ENCODE data around the gene MEGF10. TPM values are rescaled to one million over a fixed set of nuclear protein-coding genes. Genes with fewer than 3 reads are reported as not detected.
"Not testable (repeated sequence)": the region's sequence is repeated elsewhere in the genome, so short reads cannot be mapped to it uniquely, and the experiment has no call there.

The MEGF10 gene
- total RNA-seq, 2 donors from 2014 or later, result not detected

DNA sequence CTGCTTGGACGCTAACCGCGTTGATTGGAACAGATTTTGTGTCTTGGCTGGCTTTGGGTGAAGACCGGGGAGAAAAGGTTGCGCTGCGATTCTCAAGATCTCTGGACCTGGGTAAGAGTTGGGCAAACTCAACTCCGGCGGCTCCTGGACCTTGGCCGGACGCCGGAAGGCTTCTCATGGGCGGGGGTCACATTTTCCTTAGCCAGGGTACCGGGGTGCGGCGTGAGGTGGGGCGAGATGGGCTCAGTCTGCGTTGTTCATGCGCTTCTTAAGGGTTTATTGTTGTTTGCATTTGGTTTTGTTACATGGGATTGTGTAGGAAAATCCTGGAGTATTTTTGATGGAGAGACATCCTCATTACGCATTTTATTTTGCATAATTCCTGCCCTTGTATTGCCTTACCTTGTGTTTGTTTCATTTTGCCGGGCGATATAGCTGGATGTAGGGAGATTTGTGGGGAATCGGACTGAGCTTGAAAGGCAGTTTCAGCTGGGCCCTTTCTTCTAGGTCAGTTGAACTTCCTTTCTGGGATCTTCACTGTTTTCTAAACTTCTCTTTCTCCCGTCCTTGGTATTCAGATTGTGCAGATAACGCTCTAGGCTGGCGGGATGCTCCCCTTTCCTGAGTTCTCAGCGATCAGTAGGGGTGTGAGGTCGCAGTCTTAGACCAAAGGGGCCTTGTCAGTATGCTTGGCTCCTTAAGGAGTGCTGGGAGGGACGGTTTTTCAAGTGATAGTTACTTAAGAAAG, 524 bp downstream of the MEGF10 start:
- Mint-ChIP-seq H3K4me1 (peaks cover 13% of the 10 kb centered on the region), H3K27me3 (peaks cover 76% of the 10 kb centered on the region), H3K27ac (no peak overlapping the region), H3K36me3 (ENCODE audit: low read depth) (peaks cover 6% of the 10 kb centered on the region), H3K4me3 (no peak overlapping the region)
- ATAC-seq (no peak), DNase-seq (no peak)
- H3K9me3 ChIP-seq (ENCODE audit: control insufficient read depth, low read length, poor library complexity, severe bottlenecking), result peaks cover 3% of the 10 kb centered on the region

DNA sequence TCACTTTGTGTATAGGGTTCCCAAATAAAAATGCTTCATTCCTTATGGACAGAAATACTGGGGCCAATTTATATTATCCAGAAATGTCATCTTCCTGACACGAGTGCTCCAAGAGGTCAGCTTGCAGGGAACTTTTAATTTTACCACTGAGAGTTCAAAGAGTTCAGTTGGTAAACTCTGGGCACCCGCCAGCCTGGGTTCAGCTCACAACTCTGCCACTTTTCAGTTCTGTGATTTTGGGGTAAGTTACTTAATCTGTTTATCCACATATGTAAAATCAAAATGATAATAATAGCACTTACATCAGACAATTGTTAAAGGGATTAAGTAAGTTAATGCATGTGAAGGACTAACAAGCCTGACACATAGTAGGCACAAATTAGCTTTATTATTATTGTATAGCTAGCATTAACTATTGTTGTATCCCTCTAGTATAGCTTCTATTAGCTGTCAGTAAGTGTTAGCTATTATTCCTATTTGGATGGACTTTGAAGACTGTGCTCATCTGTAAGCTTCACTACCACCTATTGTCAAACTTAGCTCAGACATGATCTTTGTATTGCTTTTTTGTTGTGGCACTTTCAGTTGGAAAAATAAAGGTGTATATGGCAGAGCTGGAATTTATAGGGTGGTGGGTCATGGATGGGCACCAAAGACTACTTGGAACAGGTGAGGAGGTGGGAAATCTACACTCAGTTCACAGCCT, 1.6 kb downstream of the MEGF10 start:
- Mint-ChIP-seq H3K27me3 (peaks cover 72% of the 10 kb centered on the region), H3K36me3 (ENCODE audit: low read depth) (peaks cover 6% of the 10 kb centered on the region), H3K27ac (no peak overlapping the region), H3K4me1 (peaks cover 13% of the 10 kb centered on the region), H3K4me3 (no peak overlapping the region)
- ATAC-seq (no peak), DNase-seq (no peak)
- H3K9me3 ChIP-seq (ENCODE audit: control insufficient read depth, low read length, poor library complexity, severe bottlenecking), result peaks cover 3% of the 10 kb centered on the region

DNA sequence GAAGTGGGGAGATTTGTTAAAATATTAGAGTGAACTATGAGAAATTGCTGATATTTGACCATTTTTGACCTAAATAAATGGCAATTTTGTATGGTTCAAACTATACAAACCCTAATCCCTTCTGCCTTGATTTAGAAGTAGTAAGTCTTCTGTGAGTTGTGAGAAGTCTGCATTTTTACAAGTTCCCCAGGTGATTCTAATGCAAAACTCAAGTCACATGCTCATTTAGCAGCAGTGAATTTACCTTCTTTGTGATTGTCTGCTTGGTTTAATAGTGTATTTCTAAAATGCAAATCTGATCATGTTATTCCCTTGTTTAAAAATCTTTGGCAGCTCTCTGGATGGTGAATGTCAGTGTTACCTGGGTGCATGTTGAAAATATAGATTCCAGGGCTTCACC, 2.8 kb downstream of the MEGF10 start:
- DNase-seq (no peak), ATAC-seq (no peak)
- Mint-ChIP-seq H3K4me1 (peaks cover 13% of the 10 kb centered on the region), H3K36me3 (ENCODE audit: low read depth) (peaks cover 6% of the 10 kb centered on the region), H3K27me3 (peaks cover 75% of the 10 kb centered on the region), H3K27ac (no peak overlapping the region), H3K4me3 (no peak overlapping the region)
- peaks cover 3% of the 10 kb centered on the region for H3K9me3 ChIP-seq (ENCODE audit: control insufficient read depth, low read length, poor library complexity, severe bottlenecking)

- Mint-ChIP-seq H3K36me3 (ENCODE audit: low read depth) (peaks cover 3% of the 10 kb centered on the region), H3K4me3 (no peak overlapping the region), H3K27me3 (peaks cover 75% of the 10 kb centered on the region), H3K4me1 (peaks cover 13% of the 10 kb centered on the region), H3K27ac (no peak overlapping the region)
- H3K9me3 ChIP-seq (ENCODE audit: control insufficient read depth, low read length, poor library complexity, severe bottlenecking), result no peaks in the 10 kb centered on the region
- ATAC-seq (no peak), DNase-seq (no peak)
Measured at GRCh38 chr5:127294829-127295228, 4.2 kb downstream of the MEGF10 start.

DNA sequence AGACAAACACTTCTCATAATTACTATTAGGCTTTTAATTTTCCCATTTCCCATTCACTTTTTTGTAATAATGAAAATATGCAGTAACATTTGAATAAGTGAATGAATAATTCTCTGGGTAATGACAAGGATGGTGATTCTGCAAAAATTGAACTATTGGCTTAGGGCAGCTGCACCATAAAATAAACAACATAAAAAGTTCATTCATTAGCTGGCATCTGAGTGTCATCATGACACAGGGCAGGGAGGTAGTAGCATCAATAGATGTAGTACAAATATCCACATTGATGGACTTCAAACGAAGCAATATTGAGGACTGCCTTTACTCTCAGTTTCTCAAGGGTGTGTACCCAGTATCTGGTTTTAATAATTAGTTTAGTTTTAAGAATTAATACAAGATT, 4.9 kb downstream of the MEGF10 start:
- Mint-ChIP-seq H3K27me3 (peaks cover 73% of the 10 kb centered on the region), H3K4me1 (peaks cover 10% of the 10 kb centered on the region), H3K36me3 (ENCODE audit: low read depth) (peaks cover 3% of the 10 kb centered on the region), H3K27ac (no peak overlapping the region), H3K4me3 (no peak overlapping the region)
- DNase-seq (no peak), ATAC-seq (no peak)
- H3K9me3 ChIP-seq (ENCODE audit: control insufficient read depth, low read length, poor library complexity, severe bottlenecking), result no peaks in the 10 kb centered on the region

GRCh38 chr5:127296321-127296720, 5.7 kb downstream of the MEGF10 start:
- no peak for ATAC-seq
- peaks cover 5% of the 10 kb centered on the region for H3K4me1 Mint-ChIP-seq

GRCh38 chr5:127296894-127297293, 6.3 kb downstream of the MEGF10 start:
- not testable (repeated sequence) for H3K27ac Mint-ChIP-seq; H3K4me3 Mint-ChIP-seq; H3K4me1 Mint-ChIP-seq; H3K9me3 ChIP-seq (ENCODE audit: control insufficient read depth, low read length, poor library complexity, severe bottlenecking); H3K36me3 Mint-ChIP-seq (ENCODE audit: low read depth); DNase-seq; ATAC-seq
- peaks cover 67% of the 10 kb centered on the region for H3K27me3 Mint-ChIP-seq

More at GRCh38 chr5:127296321-127296720, 5.7 kb downstream of the MEGF10 start:
- H3K27ac Mint-ChIP-seq, result no peak overlapping the region
- no peak overlapping the region for H3K4me3 Mint-ChIP-seq
- no peaks in the 10 kb centered on the region for H3K9me3 ChIP-seq (ENCODE audit: control insufficient read depth, low read length, poor library complexity, severe bottlenecking)
- peaks cover 73% of the 10 kb centered on the region for H3K27me3 Mint-ChIP-seq
- no peak for DNase-seq
- H3K36me3 Mint-ChIP-seq (ENCODE audit: low read depth), result peaks cover 1% of the 10 kb centered on the region

DNA sequence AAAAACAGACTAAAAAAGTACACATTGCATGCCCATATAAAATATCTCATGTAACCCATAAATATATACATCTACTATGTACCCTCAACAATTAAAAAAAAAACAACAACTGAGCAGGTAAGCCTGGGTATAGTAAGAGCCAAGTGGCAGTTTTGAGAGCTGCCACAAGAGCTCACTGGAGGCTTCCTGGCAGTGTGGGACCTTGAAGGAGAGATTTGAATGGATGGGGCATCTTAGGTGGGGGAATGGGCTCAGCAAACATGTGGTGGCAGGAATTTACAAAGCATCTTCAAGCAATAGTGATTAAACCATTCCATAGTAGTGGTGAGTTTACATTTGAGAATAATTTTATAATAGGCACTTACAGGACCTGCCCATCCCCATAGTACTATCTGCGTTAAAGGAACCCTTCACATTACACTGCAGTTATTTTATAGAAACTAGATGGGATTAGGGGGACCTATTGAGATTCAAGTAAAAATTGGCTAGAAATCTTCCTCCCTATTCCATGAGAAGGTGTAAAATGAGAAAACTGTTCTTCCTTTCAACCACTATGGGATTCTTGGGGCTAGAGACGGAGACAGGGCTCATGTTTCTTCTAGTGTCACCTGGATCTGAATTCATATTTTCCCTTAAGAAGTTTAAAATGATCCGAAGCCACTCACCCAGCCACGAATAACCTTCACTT, 6.9 kb downstream of the MEGF10 start:
- H3K9me3 ChIP-seq (ENCODE audit: control insufficient read depth, low read length, poor library complexity, severe bottlenecking), result no peaks in the 10 kb centered on the region
- H3K27ac Mint-ChIP-seq, result no peak overlapping the region
- ATAC-seq (no peak), DNase-seq (no peak)
- H3K36me3 Mint-ChIP-seq (ENCODE audit: low read depth), result no peaks in the 10 kb centered on the region
- peaks cover 65% of the 10 kb centered on the region for H3K27me3 Mint-ChIP-seq
- H3K4me3 Mint-ChIP-seq, result no peak overlapping the region
- peaks cover 4% of the 10 kb centered on the region for H3K4me1 Mint-ChIP-seq

GRCh38 chr5:127298036-127298429, 7.4 kb downstream of the MEGF10 start:
- H3K9me3 ChIP-seq (ENCODE audit: control insufficient read depth, low read length, poor library complexity, severe bottlenecking), result no peaks in the 10 kb centered on the region
- H3K4me1 Mint-ChIP-seq, result peaks cover 4% of the 10 kb centered on the region
- DNase-seq, result no peak
- H3K27me3 Mint-ChIP-seq, result peaks cover 63% of the 10 kb centered on the region
- H3K4me3 Mint-ChIP-seq, result no peak overlapping the region
- H3K27ac Mint-ChIP-seq, result no peak overlapping the region
- peaks cover 2% of the 10 kb centered on the region for H3K36me3 Mint-ChIP-seq (ENCODE audit: low read depth)
- no peak for ATAC-seq

- peaks cover 57% of the 10 kb centered on the region for H3K27me3 Mint-ChIP-seq
- H3K9me3 ChIP-seq (ENCODE audit: control insufficient read depth, low read length, poor library complexity, severe bottlenecking), result no peaks in the 10 kb centered on the region
- peaks cover 2% of the 10 kb centered on the region for H3K36me3 Mint-ChIP-seq (ENCODE audit: low read depth)
- no peak overlapping the region for H3K27ac Mint-ChIP-seq
- no peak for ATAC-seq
- no peak overlapping the region for H3K4me3 Mint-ChIP-seq
- H3K4me1 Mint-ChIP-seq, result peaks cover 4% of the 10 kb centered on the region
- DNase-seq, result no peak
Measured at GRCh38 chr5:127298656-127299055, 8.1 kb downstream of the MEGF10 start.

GRCh38 chr5:127299678-127300077, 9.1 kb downstream of the MEGF10 start:
- peaks cover 48% of the 10 kb centered on the region for H3K27me3 Mint-ChIP-seq
- no peak overlapping the region for H3K4me3 Mint-ChIP-seq
- H3K27ac Mint-ChIP-seq, result no peak overlapping the region
- peaks cover 2% of the 10 kb centered on the region for H3K36me3 Mint-ChIP-seq (ENCODE audit: low read depth)
- no peak for DNase-seq
- no peaks in the 10 kb centered on the region for H3K9me3 ChIP-seq (ENCODE audit: control insufficient read depth, low read length, poor library complexity, severe bottlenecking)
- ATAC-seq, result no peak
- H3K4me1 Mint-ChIP-seq, result no peaks in the 10 kb centered on the region

GRCh38 chr5:127302509-127302908, 11.9 kb downstream of the MEGF10 start:
- H3K27ac Mint-ChIP-seq, result no peak overlapping the region
- DNase-seq (no peak), ATAC-seq (no peak)
- no peak overlapping the region for H3K4me3 Mint-ChIP-seq
- H3K9me3 ChIP-seq (ENCODE audit: control insufficient read depth, low read length, poor library complexity, severe bottlenecking), result no peaks in the 10 kb centered on the region
- H3K4me1 Mint-ChIP-seq, result no peaks in the 10 kb centered on the region
- H3K27me3 Mint-ChIP-seq, result peaks cover 43% of the 10 kb centered on the region
- H3K36me3 Mint-ChIP-seq (ENCODE audit: low read depth), result peaks cover 4% of the 10 kb centered on the region

DNA sequence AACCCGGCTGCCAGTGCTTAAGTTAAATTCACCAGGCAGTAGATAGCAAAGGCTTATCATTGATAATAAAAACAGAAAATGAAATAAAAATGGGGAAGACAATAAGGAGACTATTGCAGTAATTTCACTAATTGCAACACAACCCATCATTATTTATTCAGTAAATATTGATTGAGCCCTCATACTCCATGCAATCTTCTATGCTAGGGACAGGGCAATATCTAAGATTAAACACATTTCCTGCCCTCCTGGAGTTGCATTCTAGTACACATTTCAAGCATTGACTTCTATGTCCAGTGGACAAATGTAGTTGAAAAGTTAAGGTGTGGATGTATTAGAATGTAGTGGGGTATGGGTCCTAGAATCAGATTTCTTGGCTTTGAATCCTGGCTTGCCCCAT, 12.8 kb downstream of the MEGF10 start:
- Mint-ChIP-seq H3K36me3 (ENCODE audit: low read depth) (peaks cover 4% of the 10 kb centered on the region), H3K4me3 (no peak overlapping the region), H3K27me3 (peaks cover 43% of the 10 kb centered on the region), H3K4me1 (no peaks in the 10 kb centered on the region), H3K27ac (no peak overlapping the region)
- DNase-seq (no peak), ATAC-seq (no peak)
- no peaks in the 10 kb centered on the region for H3K9me3 ChIP-seq (ENCODE audit: control insufficient read depth, low read length, poor library complexity, severe bottlenecking)
